GM12878 (cell line): ENCODE measurements around the gene MAP1LC3B. TPM values are rescaled to one million over a fixed set of nuclear protein-coding genes. Genes with fewer than 3 reads are reported as not detected.

Source experiments
- ATAC-seq: fragments of 200-7000 bp; cut with Tn5 transposase; 3 replicates; pipeline ENCODE4 v1.9.1; 2020; ENCODE audit warnings: mild to moderate bottlenecking, moderate library complexity
- BruUV-seq: library from RNA; stranded (reverse); fragments of 400-500 nt; replicated peaks from 2 replicates; lab custom pipeline; 2021; lab: Mats Ljungman, UMichigan
- CTCF ChIA-PET: fragments of 300-600 bp; sonication (Branson Sonifier 250); formaldehyde crosslinking; extraction: SDS; loops from one replicate; lab custom pipeline; 2021; ENCODE audit warnings: inconsistent platforms; lab: Yijun Ruan, JAX
- POLR2A ChIA-PET: fragments of 350-600 bp; formaldehyde crosslinking; extraction: SDS; loops from one replicate; lab custom pipeline; 2021; ENCODE audit warnings: inconsistent platforms; lab: Charles Lee
- RAD21 ChIA-PET: fragments of 300-600 bp; sonication (Branson Sonifier 250); formaldehyde crosslinking; loops from one replicate; lab custom pipeline; 2023; ENCODE audit warnings: antibody characterized with exemption; ENCODE audit not compliant: unreplicated experiment; lab: Charles Lee
- SMC1A ChIA-PET: fragments of 300-600 bp; sonication (Branson Sonifier 250); formaldehyde crosslinking; loops from one replicate; lab custom pipeline; 2023; ENCODE audit not compliant: unreplicated experiment, uncharacterized antibody; lab: Charles Lee
- DNase-seq: peaks from one replicate; pipeline ENCODE4 v3.0.0-alpha.2; 2011; ENCODE audit warnings: low read depth, low spot score
- FAIRE-seq: peaks from 3 replicates; lab custom pipeline; 2011; peaks lifted over from hg19 to GRCh38; lab: Jason Lieb, UNC
- H2AFZ ChIP-seq: 2 replicates; pipeline ENCODE4 v1.6.0; 2011; ENCODE audit warnings: low read depth, low read length, control low read depth; ENCODE audit not compliant: control insufficient read depth
- H3K27ac ChIP-seq: 2 replicates; pipeline ENCODE4 v1.5.1; 2011; ENCODE audit warnings: control low read depth; ENCODE audit not compliant: control insufficient read depth, insufficient read depth
- H3K27me3 ChIP-seq, 2 experiments: replicated peaks in 1 of 2; 2 replicates each; pipeline versions ENCODE4 v1.6.0 to v1.6.1; 2011; ENCODE audit warnings: low read length in 1 of 2; ENCODE audit not compliant: control insufficient read depth in 2 of 2, insufficient read depth in 2 of 2
- H3K36me3 ChIP-seq, 2 experiments: 2 replicates each; pipeline ENCODE4 v1.5.1; 2011; ENCODE audit warnings: low read length in 1 of 2; ENCODE audit not compliant: control insufficient read depth in 2 of 2, insufficient read depth in 2 of 2
- H3K4me1 ChIP-seq: 2 replicates; pipeline ENCODE4 v1.6.1; 2011; ENCODE audit warnings: mild to moderate bottlenecking, low read length, moderate library complexity, mixed read lengths; ENCODE audit not compliant: control insufficient read depth, insufficient read depth
- H3K4me2 ChIP-seq: 2 replicates; pipeline ENCODE4 v1.6.0; 2011; ENCODE audit warnings: control low read depth; ENCODE audit not compliant: control insufficient read depth, insufficient read depth
- H3K4me3 ChIP-seq: fragments of 200-600 bp; sonication (generic); 2 replicates; pipeline ENCODE4 v1.5.1; 2016
- H3K79me2 ChIP-seq: 2 replicates; pipeline ENCODE4 v1.6.0; 2011; ENCODE audit warnings: low read length; ENCODE audit not compliant: control insufficient read depth, insufficient read depth
- H3K9ac ChIP-seq: 2 replicates; pipeline ENCODE4 v1.8.0; 2011; ENCODE audit warnings: low read length, control low read depth, mixed read lengths; ENCODE audit not compliant: control insufficient read depth, insufficient read depth
- H3K9me3 ChIP-seq: replicated peaks from 3 replicates; pipeline ENCODE4 v1.5.1; 2011; ENCODE audit warnings: mild to moderate bottlenecking, low read length; ENCODE audit not compliant: control insufficient read depth, insufficient read depth
- H4K20me1 ChIP-seq: 2 replicates; pipeline ENCODE4 v1.6.0; 2011; ENCODE audit not compliant: control insufficient read depth, insufficient read depth
- CBX5 ChIP-seq: sonication (generic); IDR thresholded peaks from 2 replicates; pipeline ENCODE4 v1.6.1; 2016; ENCODE audit warnings: low read depth, moderate library complexity, mild to moderate bottlenecking, inconsistent platforms
- EGR1 ChIP-seq, 2 experiments: IDR thresholded peaks; 1 replicate in 1 of 2; 2 replicates in 1 of 2; pipeline ENCODE4 v1.6.1; 2011 to 2012; ENCODE audit warnings: low read depth in 2 of 2, low read length in 2 of 2, borderline replicate concordance in 1 of 2, mild to moderate bottlenecking in 1 of 2, moderate library complexity in 1 of 2
- ETV6 ChIP-seq, 2 experiments: fragments of 450-650 bp in 1 of 2; IDR thresholded peaks in 1 of 2; conservative IDR thresholded peaks in 1 of 2; 2 replicates each; pipeline ENCODE4 v1.6.1; 2014; ENCODE audit warnings: antibody characterized with exemption in 1 of 2, borderline replicate concordance in 1 of 2, low read depth in 1 of 2, mild to moderate bottlenecking in 1 of 2, moderate library complexity in 1 of 2
- FOS ChIP-seq: IDR thresholded peaks from 3 replicates; pipeline ENCODE4 v1.6.1; 2011; ENCODE audit warnings: borderline replicate concordance; ENCODE audit not compliant: insufficient read length; ENCODE audit errors: extremely low read depth
- GABPA ChIP-seq: IDR thresholded peaks from 2 replicates; pipeline ENCODE4 v1.6.1; 2014; ENCODE audit warnings: antibody characterized with exemption, low read depth, mild to moderate bottlenecking, inconsistent platforms
- JUND ChIP-seq: IDR thresholded peaks from 2 replicates; pipeline ENCODE4 v1.6.1; 2012; ENCODE audit warnings: low read depth, mild to moderate bottlenecking, low read length, improper control_type of control experiment, moderate library complexity
- LARP7 ChIP-seq: fragments of 450-650 bp; IDR thresholded peaks from 2 replicates; pipeline ENCODE4 v1.6.1; 2017; ENCODE audit warnings: mild to moderate bottlenecking
- MEF2B ChIP-seq: fragments of 450-650 bp; IDR thresholded peaks from 2 replicates; pipeline ENCODE4 v1.6.1; 2018; ENCODE audit warnings: mild to moderate bottlenecking, moderate library complexity; ENCODE audit not compliant: partially characterized antibody, poor library complexity, severe bottlenecking
- MTA3 ChIP-seq: IDR thresholded peaks from 2 replicates; pipeline ENCODE4 v1.6.1; 2012; ENCODE audit warnings: low read length, inconsistent platforms, borderline replicate concordance
- MXI1 ChIP-seq: fragments of 150-350 bp; IDR thresholded peaks from 2 replicates; pipeline ENCODE4 v1.6.1; 2011; ENCODE audit warnings: low read depth, mild to moderate bottlenecking, inconsistent platforms, low read length, improper control_type of control experiment
- MYB ChIP-seq: fragments of 150-350 bp; IDR thresholded peaks from 2 replicates; pipeline ENCODE4 v1.6.1; 2014; ENCODE audit warnings: mild to moderate bottlenecking, low read depth, low read length, borderline replicate concordance
- NR2F1 ChIP-seq: fragments of 450-650 bp; conservative IDR thresholded peaks from 2 replicates; pipeline ENCODE4 v1.6.1; 2017; ENCODE audit warnings: mild to moderate bottlenecking
- SIX5 ChIP-seq: IDR thresholded peaks from 2 replicates; pipeline ENCODE4 v1.6.1; 2011; ENCODE audit warnings: mild to moderate bottlenecking, low read depth, low read length, moderate library complexity; ENCODE audit not compliant: severe bottlenecking
- SUPT20H ChIP-seq: IDR thresholded peaks from 2 replicates; pipeline ENCODE4 v1.6.1; 2011; ENCODE audit warnings: low read depth, mild to moderate bottlenecking, low read length, moderate library complexity, borderline replicate concordance; ENCODE audit not compliant: control insufficient read depth
- ZNF384 ChIP-seq: IDR thresholded peaks from 2 replicates; pipeline ENCODE4 v1.6.1; 2012; ENCODE audit warnings: low read depth, mild to moderate bottlenecking, low read length, improper control_type of control experiment, borderline replicate concordance
- WGBS: methylation state at CpG from one replicate; pipeline ENCODE4 v1.1.6; 2016; ENCODE audit warnings: low lambda C conversion rate; ENCODE audit not compliant: insufficient replicate concordance, insufficient coverage; ENCODE audit errors: missing lambda C conversion rate; 5-methylcytosine and 5-hydroxymethylcytosine counted together
- in situ Hi-C: fragments of 300-500 bp; cut with MboI; formaldehyde crosslinking; loops from 9 replicates; pipeline ENCODE4 v1.14.3; 2018; ENCODE audit warnings: mixed read lengths
- intact Hi-C: fragments of 100-400 bp; cut with micrococcal nuclease; formaldehyde crosslinking; loops from one replicate; pipeline ENCODE4 v1.14.2; 2022; ENCODE audit not compliant: unreplicated experiment
- polyA plus RNA-seq, 11 experiments: library from polyadenylated mRNA; depleted of rRNA in 4 of 11; unstranded in 6 of 11; stranded (reverse) in 5 of 11; fragments of >200 nt; fragmentation: Nextera tagmentation in 4 of 11; fragmentation: Illumina TruSeq in 1 of 11; extraction: Ambion mirVana in 4 of 11; extraction: Trizol in 1 of 11; gene quantifications; 1 replicate in 1 of 11; 2 replicates in 10 of 11; pipeline versions ENCODE4 v1.2.1 to v1.2.3, GENCODE V29; 2011 to 2016; ENCODE audit warnings: inconsistent platforms in 2 of 11, missing spikeins in 2 of 11, low read depth in 1 of 11
- total RNA-seq, 4 experiments: library from RNA; depleted of rRNA in 3 of 4; stranded (reverse); fragments of >200 nt in 3 of 4; fragmentation: Illumina TruSeq in 1 of 4; extraction: Trizol in 1 of 4; gene quantifications; 2 replicates each; pipeline versions ENCODE4 v1.2.1 to v1.2.3, GENCODE V29; 2013 to 2021
- TF ChIP-seq, protein P1 (sequence below): fragments of 450-650 bp; IDR thresholded peaks from 2 replicates; pipeline ENCODE4 v1.6.1; 2017; ENCODE audit warnings: mild to moderate bottlenecking, moderate library complexity
- TF ChIP-seq, protein P2 (sequence below): IDR thresholded peaks from 2 replicates; pipeline ENCODE4 v1.6.1; 2011; ENCODE audit warnings: borderline replicate concordance, low read depth, mild to moderate bottlenecking, moderate library complexity, mixed read lengths, low read length; ENCODE audit not compliant: insufficient read depth; ENCODE audit errors: extremely low read length

The MAP1LC3B gene
- total and polyA plus RNA-seq, 10 of the 15 experiments (the other 5 are each of a cell fraction or from before 2014, with no cell fraction given) = 6.1 to 42.8 (median 13.7) TPM

DNA sequence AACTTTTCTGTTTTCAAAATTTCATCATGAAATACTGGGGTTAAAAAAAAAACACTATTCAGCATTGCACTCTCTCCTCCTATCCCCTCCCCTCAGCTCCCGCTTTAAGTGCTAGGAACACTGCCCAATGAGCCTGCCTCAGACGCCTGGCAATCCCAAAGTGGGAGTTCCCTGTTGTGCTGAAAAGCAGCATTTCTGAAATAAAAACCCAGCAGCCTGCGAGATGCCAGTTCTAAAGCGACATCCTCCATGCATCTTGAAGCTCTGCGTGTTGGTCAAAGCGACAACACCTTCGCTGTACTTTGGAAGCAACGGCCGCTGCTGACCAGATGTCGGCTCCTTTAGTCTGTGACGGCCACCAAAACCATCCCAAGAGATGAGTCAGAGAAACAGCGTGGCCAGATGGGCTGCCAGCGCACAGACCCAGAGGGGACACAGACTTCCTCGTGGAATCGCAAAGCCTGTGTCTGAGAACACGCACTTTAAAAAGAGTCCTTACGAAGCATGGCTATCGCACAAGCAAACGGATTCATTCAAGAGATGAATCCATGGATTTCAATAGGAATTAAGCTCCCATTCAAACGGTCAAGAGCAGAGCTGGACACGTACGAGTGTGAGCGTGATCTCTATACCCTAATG is 41.3 kb upstream of the MAP1LC3B start:
- no peak overlapping the region for H2AFZ ChIP-seq
- ChIA-PET SMC1A (no interaction called here), POLR2A (interaction anchor here (0.6 kb wide), 1 partner anchor 164 kb away, joined by 6 read pairs; no protein-coding TSS in a partner anchor), RAD21 (no interaction called here), CTCF (interaction anchor here (0.6 kb wide), 1 partner anchor 10 kb away, joined by 3 read pairs; no protein-coding TSS in a partner anchor)
- no peaks in the 10 kb centered on the region for H3K79me2 ChIP-seq
- H3K4me3 ChIP-seq = no peak overlapping the region
- WGBS = 87% methylated on average over 23 of the region's 23 CpGs
- BruUV-seq = no TSS peak
- in situ Hi-C loops (no loop called here), intact Hi-C loops (no loop called here)
- no peaks in the 10 kb centered on the region for H4K20me1 ChIP-seq
- no peaks in the 10 kb centered on the region for H3K9me3 ChIP-seq
- no peaks in the 10 kb centered on the region for H3K4me1 ChIP-seq
- H3K4me2 ChIP-seq = no peak overlapping the region
- H3K9ac ChIP-seq = no peak overlapping the region
- no peak overlapping the region for H3K27ac ChIP-seq
- ATAC-seq (no peak), FAIRE-seq (no peak), DNase-seq (no peak)
- peaks cover 0 to 4% of the 10 kb centered on the region in 2 experiments; a peak in 3 of 4 replicates for H3K36me3 ChIP-seq
- no peaks in the 10 kb centered on the region for H3K27me3 ChIP-seq
- TF ChIP-seq JUND (no peak), GABPA (no peak), FOS (no peak), MXI1 (no peak), ETV6 (conservative IDR thresholded peaks at IDR 0.05 in 1 of 2, IDR thresholded peaks at IDR 0.05 in 1 of 2; ENCODE audit: borderline replicate concordance in 1 of 2, low read depth in 1 of 2) (no peak), EGR1 (IDR thresholded peaks at IDR 0.05; ENCODE audit: borderline replicate concordance in 1 of 2, low read depth in 2 of 2, low read length in 2 of 2) (no peak), SUPT20H (no peak), MTA3 (no peak), NR2F1 (no peak), MEF2B (no peak), MYB (no peak), CBX5 (no peak), LARP7 (no peak), SIX5 (no peak), ZNF384 (no peak)
- TF ChIP-seq, protein P1, sequence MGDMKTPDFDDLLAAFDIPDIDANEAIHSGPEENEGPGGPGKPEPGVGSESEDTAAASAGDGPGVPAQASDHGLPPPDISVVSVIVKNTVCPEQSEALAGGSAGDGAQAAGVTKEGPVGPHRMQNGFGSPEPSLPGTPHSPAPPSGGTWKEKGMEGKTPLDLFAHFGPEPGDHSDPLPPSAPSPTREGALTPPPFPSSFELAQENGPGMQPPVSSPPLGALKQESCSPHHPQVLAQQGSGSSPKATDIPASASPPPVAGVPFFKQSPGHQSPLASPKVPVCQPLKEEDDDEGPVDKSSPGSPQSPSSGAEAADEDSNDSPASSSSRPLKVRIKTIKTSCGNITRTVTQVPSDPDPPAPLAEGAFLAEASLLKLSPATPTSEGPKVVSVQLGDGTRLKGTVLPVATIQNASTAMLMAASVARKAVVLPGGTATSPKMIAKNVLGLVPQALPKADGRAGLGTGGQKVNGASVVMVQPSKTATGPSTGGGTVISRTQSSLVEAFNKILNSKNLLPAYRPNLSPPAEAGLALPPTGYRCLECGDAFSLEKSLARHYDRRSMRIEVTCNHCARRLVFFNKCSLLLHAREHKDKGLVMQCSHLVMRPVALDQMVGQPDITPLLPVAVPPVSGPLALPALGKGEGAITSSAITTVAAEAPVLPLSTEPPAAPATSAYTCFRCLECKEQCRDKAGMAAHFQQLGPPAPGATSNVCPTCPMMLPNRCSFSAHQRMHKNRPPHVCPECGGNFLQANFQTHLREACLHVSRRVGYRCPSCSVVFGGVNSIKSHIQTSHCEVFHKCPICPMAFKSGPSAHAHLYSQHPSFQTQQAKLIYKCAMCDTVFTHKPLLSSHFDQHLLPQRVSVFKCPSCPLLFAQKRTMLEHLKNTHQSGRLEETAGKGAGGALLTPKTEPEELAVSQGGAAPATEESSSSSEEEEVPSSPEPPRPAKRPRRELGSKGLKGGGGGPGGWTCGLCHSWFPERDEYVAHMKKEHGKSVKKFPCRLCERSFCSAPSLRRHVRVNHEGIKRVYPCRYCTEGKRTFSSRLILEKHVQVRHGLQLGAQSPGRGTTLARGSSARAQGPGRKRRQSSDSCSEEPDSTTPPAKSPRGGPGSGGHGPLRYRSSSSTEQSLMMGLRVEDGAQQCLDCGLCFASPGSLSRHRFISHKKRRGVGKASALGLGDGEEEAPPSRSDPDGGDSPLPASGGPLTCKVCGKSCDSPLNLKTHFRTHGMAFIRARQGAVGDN = no peak
- TF ChIP-seq, protein P2, sequence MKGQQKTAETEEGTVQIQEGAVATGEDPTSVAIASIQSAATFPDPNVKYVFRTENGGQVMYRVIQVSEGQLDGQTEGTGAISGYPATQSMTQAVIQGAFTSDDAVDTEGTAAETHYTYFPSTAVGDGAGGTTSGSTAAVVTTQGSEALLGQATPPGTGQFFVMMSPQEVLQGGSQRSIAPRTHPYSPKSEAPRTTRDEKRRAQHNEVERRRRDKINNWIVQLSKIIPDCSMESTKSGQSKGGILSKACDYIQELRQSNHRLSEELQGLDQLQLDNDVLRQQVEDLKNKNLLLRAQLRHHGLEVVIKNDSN = no peak
